Stimulated activated CD8-positive, alpha-beta memory T cell treated with anti-CD3 and anti-CD28 coated beads, Interleukin-2, amount 100 ng/mL, for 1 hour (primary cell): ENCODE results near the gene COL6A3.
"Not testable (repeated sequence)": the region's sequence is repeated elsewhere in the genome, so short reads cannot be mapped to it uniquely, and the experiment has no call there.

Experiments used
- DNase-seq, 2 donors: peaks; one replicate each; pipeline ENCODE4 v3.0.0-alpha.2; 2020; ENCODE audit warnings: low read depth in 2 of 2

Gene COL6A3

GRCh38 chr2:237319086-237319820 lies 94.7 kb downstream of the COL6A3 start:
- no peak for DNase-seq

DNA sequence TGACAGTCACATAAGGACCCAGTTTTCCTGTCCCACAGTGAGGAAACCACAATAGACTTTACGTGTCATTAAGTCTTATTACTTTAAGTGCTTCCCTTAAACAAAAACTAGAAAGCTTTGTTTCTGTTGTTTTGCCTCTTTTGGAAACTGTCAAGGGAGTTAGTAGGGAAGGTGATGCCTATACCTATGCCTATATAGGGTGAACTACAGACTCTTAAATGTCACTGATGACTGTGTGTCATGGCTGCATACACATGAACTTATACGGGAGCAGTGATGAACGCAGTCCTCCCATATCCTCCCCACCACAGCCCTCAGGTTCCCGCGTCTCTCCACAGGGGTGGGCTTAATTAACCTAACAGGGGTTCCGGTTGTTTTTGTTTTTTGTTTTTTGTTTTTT lies 97.6 kb downstream of the COL6A3 start:
- no peak for DNase-seq

- DNase-seq, result no peak
These were observed 98.1 kb downstream of the COL6A3 start for GRCh38 chr2:237315829-237316225.

DNA sequence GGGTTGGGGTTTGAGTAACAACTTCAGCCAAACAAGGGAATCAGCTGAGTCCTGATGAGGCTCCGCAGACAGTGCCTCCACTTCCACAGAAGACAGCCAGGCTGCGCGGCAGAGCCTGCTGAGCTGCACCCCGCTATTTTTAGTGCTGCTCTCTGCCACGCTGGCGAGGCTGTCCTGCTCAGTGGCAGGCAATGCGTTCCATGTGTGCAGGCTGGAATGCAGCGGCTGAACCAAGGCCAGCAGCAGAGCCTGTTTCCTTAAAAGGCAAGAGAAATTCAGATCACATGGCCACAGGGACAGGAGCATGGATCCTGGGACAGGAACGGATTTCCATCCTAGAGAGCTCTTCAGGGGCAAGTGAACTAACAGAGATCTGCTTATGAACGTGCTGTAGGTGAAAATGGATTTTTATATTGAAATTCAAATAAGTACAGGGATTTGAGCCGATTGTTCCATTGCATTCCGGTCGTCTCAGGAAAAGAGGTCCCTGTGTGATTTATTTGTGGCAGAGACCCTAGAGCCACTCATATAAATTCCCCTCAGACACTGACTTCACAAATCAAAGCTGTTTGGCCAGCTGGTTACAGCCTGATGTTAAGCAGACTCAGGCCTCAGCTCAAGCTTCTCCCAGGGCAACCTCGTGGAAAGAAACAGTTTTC lies 98.7 kb downstream of the COL6A3 start:
- no peak for DNase-seq

GRCh38 chr2:237314681-237315080 lies 99.3 kb downstream of the COL6A3 start:
- no peak for DNase-seq

- DNase-seq, result no peak
These were observed 99.8 kb downstream of the COL6A3 start for GRCh38 chr2:237314198-237314597.

- no peak for DNase-seq
These were observed 101.8 kb downstream of the COL6A3 start for GRCh38 chr2:237312021-237312755.

- no peak for DNase-seq
These were observed 103.3 kb downstream of the COL6A3 start for GRCh38 chr2:237310515-237311114.

DNA sequence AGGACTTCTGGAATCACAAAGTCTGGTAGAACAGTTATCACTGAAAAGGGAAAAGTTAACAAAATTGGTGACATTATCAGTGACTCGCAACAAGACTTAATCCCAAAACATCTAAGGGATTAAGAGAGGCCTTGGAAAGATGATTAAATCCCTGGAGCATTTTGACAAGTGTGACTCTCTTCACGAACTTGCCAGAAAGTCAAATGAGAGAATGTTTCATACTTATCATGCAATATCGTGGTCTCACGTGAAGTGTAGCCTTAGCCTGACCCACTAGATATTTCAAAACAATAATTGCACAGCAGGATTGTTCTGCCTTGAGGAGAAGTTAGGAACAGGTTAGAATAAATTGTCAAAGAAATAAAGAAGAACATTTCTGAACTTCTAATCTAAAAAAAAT lies 104.5 kb downstream of the COL6A3 start:
- DNase-seq, result no peak

GRCh38 chr2:237309011-237309410 lies 105.0 kb downstream of the COL6A3 start:
- no peak for DNase-seq

- DNase-seq, result no peak
These were observed 106.5 kb downstream of the COL6A3 start for GRCh38 chr2:237307474-237307873.

DNA sequence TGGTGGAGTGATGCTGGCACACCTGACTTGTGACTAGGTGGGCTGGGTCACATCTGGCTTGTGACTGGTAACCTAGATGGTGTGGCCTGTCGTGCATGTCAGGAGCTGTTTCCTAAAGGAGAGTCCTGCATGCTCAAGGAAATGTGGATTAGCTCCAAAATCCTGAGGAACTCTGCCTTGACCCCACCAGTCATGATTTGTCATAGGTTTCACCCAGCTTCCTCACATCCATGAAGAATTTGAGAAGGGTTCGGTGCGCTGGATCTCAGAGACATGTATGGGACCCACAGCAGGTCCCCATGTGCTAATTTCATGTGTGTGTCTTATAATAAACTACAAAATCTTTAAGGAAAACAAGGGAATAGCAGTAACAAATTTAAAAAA lies 107.2 kb downstream of the COL6A3 start:
- DNase-seq, result no peak

DNA sequence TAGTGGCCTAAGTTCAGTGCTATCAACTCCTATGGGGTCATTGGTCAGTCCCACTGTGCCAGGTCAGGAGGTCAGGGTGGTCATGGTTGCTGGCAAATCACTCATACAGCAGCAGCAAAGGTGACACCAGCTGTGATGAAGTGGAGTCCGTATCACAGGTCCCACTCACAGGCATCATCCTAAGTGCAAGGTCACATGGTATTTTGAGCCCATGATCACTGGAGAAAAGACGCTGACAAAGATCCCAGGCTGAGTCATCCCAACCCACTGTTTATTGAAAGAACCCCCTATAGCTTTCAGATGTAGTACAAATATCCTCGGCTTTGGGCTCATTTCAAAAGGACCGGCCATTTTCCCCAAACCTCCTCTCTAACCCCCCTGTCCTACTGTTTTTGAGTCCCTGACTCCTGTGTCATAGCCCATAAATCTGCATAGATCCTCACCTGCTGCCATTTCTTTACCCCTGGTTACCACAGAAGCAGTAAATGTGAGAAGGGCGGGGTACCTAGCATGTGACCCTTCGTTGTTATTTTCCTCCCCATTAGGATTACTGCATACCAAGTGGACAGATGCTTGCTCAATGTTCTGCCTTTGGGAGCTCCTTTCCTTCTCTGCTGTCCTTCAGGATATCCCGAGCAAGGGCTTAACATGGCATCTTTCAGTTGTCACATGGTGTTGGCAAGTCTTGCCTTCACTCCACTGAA lies 107.7 kb downstream of the COL6A3 start:
- DNase-seq, result no peak

DNA sequence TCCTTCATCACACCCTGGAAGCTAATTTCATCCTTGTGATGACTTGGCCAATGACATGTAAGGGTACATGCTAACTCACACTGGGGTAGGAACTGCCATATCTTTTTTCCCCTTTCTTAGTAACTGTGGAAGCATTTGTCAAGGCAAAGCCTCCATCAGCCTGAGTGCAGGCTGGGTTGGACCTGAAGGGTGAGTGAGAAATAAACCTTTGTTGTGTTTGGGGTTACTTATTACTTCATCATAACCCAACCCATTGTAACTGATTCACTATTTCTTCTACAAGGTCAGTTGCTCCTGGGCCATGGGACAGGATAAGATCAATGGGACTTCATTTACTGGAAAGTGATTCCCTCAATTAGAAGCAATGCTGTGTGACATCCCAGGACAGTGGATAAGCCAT lies 108.4 kb downstream of the COL6A3 start:
- no peak for DNase-seq

DNA sequence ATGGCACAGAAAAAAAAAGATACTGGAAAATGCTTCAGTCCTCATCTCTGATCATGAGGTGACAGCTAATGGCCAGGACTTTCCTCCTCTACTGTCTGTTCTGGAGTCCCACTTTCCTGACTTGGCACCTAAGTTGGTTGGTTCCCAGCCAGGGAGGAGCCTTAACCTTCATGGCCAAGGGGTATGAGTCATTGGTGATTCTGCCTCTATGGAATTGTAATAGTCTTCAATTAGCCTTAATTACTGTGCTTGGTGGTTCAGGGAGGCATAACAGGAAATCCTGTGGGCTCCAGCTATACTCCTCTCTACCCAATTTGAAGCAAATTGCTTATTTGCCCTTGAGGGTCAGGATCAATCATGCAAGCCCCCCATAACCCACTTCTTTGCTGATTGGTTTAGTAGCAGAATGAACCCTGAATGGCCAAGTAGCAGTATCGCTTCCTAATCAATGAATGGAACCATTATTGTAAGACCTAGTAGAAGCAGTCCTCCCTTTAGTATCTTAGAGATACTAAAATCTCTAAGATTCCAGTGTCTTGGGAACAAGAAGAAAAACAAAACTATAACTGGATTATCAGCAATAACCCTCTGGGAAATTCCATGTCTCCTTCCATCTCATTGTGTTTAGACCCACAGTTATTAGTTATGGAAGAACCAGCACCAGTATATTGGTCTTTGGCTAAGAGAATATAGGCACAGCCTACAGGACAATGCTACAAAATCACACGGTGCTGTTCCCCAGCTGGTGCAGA lies 109.0 kb downstream of the COL6A3 start:
- DNase-seq, result no peak

DNA sequence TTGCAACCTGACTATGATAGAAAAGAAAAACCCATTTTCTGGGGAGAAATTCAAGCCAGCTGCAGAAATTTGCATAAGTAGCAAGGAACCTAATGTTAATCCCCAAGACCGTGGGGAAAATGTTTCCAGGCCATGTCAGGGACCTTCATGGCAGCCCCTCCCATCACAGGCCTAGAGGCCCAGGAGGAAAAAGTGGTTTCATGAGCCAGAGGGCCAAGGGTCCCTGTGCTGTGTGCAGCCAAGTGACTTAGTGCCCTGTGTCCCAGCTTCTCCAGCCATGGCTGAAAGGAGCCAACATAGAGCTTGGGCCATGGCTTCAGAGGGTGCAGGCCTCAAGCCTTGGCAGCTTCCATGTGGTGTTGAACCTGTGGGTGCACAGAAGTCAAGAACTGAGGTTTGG lies 110.7 kb downstream of the COL6A3 start:
- DNase-seq, result not testable (repeated sequence)

DNA sequence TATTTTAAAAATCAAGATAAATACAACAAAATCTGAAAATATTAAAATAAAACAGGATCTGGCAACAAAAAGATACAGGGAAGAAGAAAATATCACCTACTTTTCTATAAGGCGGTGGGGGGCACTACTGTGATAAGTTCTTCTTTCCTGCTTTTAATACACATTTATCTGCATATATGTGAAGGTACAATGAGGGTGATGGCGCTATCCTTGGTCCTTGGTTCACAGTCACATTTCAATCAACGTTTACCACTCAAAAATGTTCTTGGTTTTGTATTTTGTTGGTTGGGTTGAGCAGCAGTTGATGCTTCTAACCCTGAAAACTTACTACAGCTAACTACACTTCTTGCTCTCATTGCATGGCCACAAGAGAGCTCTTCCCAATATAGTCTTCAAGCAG lies 112.4 kb downstream of the COL6A3 start:
- no peak for DNase-seq

DNA sequence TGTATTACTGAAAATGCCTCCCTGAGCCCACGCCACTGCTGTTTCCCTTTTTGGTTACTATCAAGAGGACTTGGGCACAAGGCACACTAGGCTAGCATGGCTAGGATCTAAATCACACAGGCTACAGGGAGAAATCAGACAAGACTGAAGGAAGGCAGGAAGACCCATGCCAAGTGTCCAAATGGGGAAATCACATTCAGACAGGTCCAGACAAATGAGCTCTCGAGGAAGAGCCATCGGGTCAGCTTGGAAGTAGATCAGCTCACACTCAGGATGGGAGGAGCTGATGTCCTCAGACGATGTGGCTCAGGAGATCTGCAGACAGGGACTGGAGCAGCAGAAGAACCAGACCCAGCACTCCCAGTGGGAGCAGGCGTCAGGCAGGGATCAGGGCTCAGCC lies 113.2 kb downstream of the COL6A3 start:
- no peak for DNase-seq

GRCh38 chr2:237299906-237300305 lies 114.1 kb downstream of the COL6A3 start:
- DNase-seq, result no peak

GRCh38 chr2:237298151-237299118 lies 115.5 kb downstream of the COL6A3 start:
- no peak for DNase-seq
